Aortic smooth muscle cell (primary cell): ENCODE data around the gene TMPRSS5. TPM values are rescaled to one million over a fixed set of nuclear protein-coding genes. Genes with fewer than 3 reads are reported as not detected.

Experiments
- total RNA-seq: library from RNA; depleted of rRNA; stranded (reverse); fragments of >200 nt; gene quantifications from 2 replicates; pipeline ENCODE4 v1.2.3, GENCODE V29; 2014

Gene TMPRSS5
- under 0.01 and 0.31 TPM in 2 replicates for total RNA-seq

DNA sequence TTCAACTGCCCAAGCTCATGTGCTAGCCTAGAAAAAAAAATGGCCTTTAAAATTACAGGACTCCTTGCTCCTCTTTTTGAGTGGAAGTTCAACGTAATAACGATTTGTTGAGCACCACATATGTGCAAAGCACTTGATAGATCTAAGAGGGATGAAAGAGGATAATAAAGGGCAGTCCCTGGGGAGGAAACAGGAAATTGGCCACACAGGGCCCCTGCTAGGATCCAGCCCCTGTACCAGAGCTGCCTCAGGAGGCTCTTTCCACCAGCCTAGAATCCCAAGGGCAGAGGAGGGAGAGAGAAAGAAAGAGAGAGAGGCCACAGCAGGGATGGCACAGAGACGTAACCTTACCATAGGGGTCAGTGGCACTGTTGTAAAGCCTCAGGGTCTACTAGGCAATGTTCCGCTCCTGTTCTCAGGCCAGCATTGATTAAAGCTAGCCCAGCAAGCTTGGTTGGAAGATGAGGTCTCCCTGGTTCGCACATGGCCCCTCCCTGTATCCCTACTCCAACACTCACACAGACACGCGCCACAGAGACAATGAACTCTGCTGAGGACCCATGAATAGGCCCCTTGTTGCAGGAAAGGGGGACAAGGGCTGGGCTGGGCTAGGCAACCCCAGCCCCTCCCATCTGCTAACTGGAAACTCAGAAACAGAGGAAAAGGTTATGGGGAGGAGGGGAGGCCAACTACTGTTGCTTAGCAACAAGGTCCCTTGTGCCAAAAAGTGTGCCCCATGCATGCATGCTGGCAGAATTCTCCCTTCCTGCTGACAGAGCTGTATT lies at the start of gene TMPRSS5:
Gene TMPRSS5, minus strand, starts transcription at position 438 of the 785 bp plus-strand sequence. Its CDS starts 84 bp downstream, at position 354.

Other genes starting within 250 kb of the TMPRSS5 start
- gene DRD2, start 230.9 kb downstream of the TMPRSS5 start, total RNA-seq, result not detected in 2 replicates
- 19.5 and 20.3 TPM in 2 replicates for gene ZW10, start 67.4 kb upstream of the TMPRSS5 start, total RNA-seq
- not detected in 2 replicates for gene CLDN25, start 73.5 kb upstream of the TMPRSS5 start, total RNA-seq
- gene USP28, start 169.3 kb upstream of the TMPRSS5 start, total RNA-seq, result 19.8 and 22.1 TPM in 2 replicates
- not detected in 2 replicates for gene HTR3B, start 198.5 kb upstream of the TMPRSS5 start, total RNA-seq